ENCODE measurements around the gene EPHA6. TPM values are rescaled to one million over a fixed set of nuclear protein-coding genes. Genes with fewer than 3 reads are reported as not detected.
A peak's percentile ranks its signal among the peaks of the same experiment; 100 is the strongest.
"Not testable (repeated sequence)": the region's sequence is repeated elsewhere in the genome, so short reads cannot be mapped to it uniquely, and the experiment has no call there.

EPHA6 gene
- total and polyA plus RNA-seq, 12 donors: 0.21 to 0.88 (median 0.59) TPM; not detected in 3

DNA sequence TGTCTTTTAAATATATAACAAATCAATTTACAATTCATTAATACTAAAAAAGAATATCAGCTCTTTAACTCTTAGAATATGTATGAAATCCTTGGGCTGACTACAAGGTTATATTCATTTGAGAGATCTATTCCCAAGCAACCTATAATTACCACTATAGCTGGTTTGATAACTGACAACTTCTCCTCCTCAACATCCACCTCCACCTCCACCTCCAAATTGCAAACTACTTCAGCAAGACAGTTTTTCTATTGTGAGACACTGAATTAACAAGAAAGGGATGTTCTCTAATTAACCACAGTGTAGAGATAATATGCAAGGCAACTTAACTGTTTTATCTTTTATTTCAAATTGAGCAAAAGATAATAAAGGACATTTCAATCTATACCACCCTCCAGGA is 665.3 kb downstream of the EPHA6 start:
- Histone ChIP-seq H3K4me3 (no peak overlapping the region), H3K9me3 (no peaks in the 10 kb centered on the region), H3K27ac (no peak overlapping the region), H3K27me3 (no peaks in the 10 kb centered on the region), H3K36me3 (no peaks in the 10 kb centered on the region), H3K4me1 (no peaks in the 10 kb centered on the region)
- intact Hi-C loops (cut with DNase I): no loop called here
- TF ChIP-seq CTCF (IDR thresholded peaks at IDR 0.05): no peak
- ATAC-seq (no peak), DNase-seq (no peak)

GRCh38 chr3:97480696-97481289 is 666.4 kb downstream of the EPHA6 start:
- H3K27ac ChIP-seq; H3K9me3 ChIP-seq; intact Hi-C loops (cut with DNase I); H3K36me3 ChIP-seq; H3K4me1 ChIP-seq; DNase-seq; H3K27me3 ChIP-seq; ATAC-seq; H3K4me3 ChIP-seq: not testable (repeated sequence)
- 93 to 96% methylated on average over 25 to 28 of the region's 29 CpGs for WGBS, 2 donors

- no peak overlapping the region for H3K4me3 ChIP-seq
- peak in 2 of 8 donors; percentile 34 to 43 for ATAC-seq
- TF ChIP-seq CTCF (IDR thresholded peaks at IDR 0.05): no peak
- no peaks in the 10 kb centered on the region for H3K36me3 ChIP-seq
- WGBS, 2 donors: 88 to 96% methylated on average over 26 of the region's 26 CpGs
- no peaks in the 10 kb centered on the region for H3K9me3 ChIP-seq
- H3K27me3 ChIP-seq: no peaks in the 10 kb centered on the region
- DNase-seq: no peak
- no peaks in the 10 kb centered on the region for H3K4me1 ChIP-seq
- H3K27ac ChIP-seq: no peak overlapping the region
- intact Hi-C loops (cut with DNase I): no loop called here
Observed at GRCh38 chr3:97481416-97481815, 667.0 kb downstream of the EPHA6 start.

DNA sequence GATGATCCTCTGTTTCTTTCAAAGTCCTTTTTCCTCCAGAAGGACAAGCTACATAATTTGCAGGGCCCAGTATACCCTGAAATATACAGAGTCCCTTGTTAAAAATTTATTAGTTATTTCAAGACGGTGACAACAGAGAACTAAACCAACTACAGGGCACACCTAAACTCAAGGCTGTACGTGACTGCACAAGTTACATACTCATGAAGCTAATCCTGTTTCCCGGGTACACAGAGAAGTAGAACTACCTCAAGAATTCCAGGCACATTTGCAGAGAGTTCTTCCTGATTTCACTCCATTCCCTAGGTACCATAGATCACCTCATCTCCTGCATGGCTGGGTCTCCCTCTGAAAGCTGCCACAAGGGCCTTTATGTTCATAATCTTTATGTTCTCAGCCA is 670.8 kb downstream of the EPHA6 start:
- intact Hi-C loops (cut with DNase I): no loop called here
- WGBS, 2 donors: 76 to 81% methylated on average over 3 of the region's 3 CpGs

More for the DNA sequence above, 670.8 kb downstream of the EPHA6 start:
- no peaks in the 10 kb centered on the region for H3K27me3 ChIP-seq
- TF ChIP-seq CTCF (IDR thresholded peaks at IDR 0.05): no peak
- H3K4me3 ChIP-seq: no peak overlapping the region
- H3K27ac ChIP-seq: no peak overlapping the region
- no peaks in the 10 kb centered on the region for H3K9me3 ChIP-seq
- H3K4me1 ChIP-seq: no peaks in the 10 kb centered on the region
- ATAC-seq (no peak), DNase-seq (no peak)
- H3K36me3 ChIP-seq: no peaks in the 10 kb centered on the region
